Heart left ventricle (tissue), 16 donors: ENCODE measurements around the gene TP53. TPM values are rescaled to one million over a fixed set of nuclear protein-coding genes. Genes with fewer than 3 reads are reported as not detected.

ENCODE experiments used
- ATAC-seq, 4 donors: fragments of 200-7000 bp; cut with Tn5 transposase; one replicate each; pipeline ENCODE4 v1.9.1; 2020 to 2022; ENCODE audit warnings: moderate library complexity in 4 of 4, mild to moderate bottlenecking in 3 of 4, moderate number of reproducible peaks in 1 of 4
- DNase-seq, 5 donors: peaks; one replicate each; pipeline ENCODE4 v3.0.0-alpha.2; 2020
- H3K27ac ChIP-seq, 12 donors: fragments of 200-600 bp; sonication (generic) in 4 of 12; one replicate each; pipeline versions ENCODE4 v1.5.0 to v1.8.0; 2016 to 2022; ENCODE audit warnings: mild to moderate bottlenecking in 2 of 12
- H3K27me3 ChIP-seq, 9 donors: fragments of 200-600 bp; sonication (generic) in 2 of 9; one replicate each; pipeline versions ENCODE4 v1.5.1 to v1.8.0; 2016 to 2022; ENCODE audit warnings: mild to moderate bottlenecking in 3 of 9
- H3K36me3 ChIP-seq, 9 donors: fragments of 200-600 bp; sonication (generic) in 2 of 9; one replicate each; pipeline versions ENCODE4 v1.5.0 to v1.8.0; 2018 to 2022; ENCODE audit warnings: mild to moderate bottlenecking in 2 of 9
- H3K4me1 ChIP-seq, 12 donors: fragments of 200-600 bp; sonication (generic) in 4 of 12; one replicate each; pipeline versions ENCODE4 v1.5.0 to v1.8.0; 2016 to 2022; ENCODE audit warnings: mild to moderate bottlenecking in 3 of 12
- H3K4me3 ChIP-seq, 12 donors: fragments of 200-600 bp; sonication (generic) in 4 of 12; one replicate each; pipeline versions ENCODE4 v1.5.0 to v1.8.0; 2017 to 2022; ENCODE audit warnings: mild to moderate bottlenecking in 9 of 12, moderate library complexity in 4 of 12
- H3K9me3 ChIP-seq, 12 donors: fragments of 200-600 bp; sonication (generic) in 4 of 12; one replicate each; pipeline versions ENCODE4 v1.5.0 to v1.8.0; 2016 to 2022; ENCODE audit warnings: mild to moderate bottlenecking in 1 of 12
- CTCF ChIP-seq, 12 donors: fragments of 200-600 bp; sonication (generic) in 4 of 12; IDR thresholded peaks; one replicate each; pipeline versions ENCODE4 v1.5.0 to v1.8.0; 2018 to 2022; ENCODE audit warnings: antibody characterized with exemption in 12 of 12, mild to moderate bottlenecking in 5 of 12
- POLR2A ChIP-seq, 2 donors: fragments of 450-650 bp; IDR thresholded peaks; one replicate each; pipeline ENCODE4 v1.6.1; 2017; ENCODE audit warnings: antibody characterized with exemption in 2 of 2, mild to moderate bottlenecking in 2 of 2, moderate library complexity in 2 of 2
- WGBS, 4 donors: extraction: QIAGEN DNeasy Blood & Tissue Kit in 2 of 4; methylation state at CpG; one replicate each; pipeline versions ENCODE4 v1.1.5 to v1.1.7; 2013 to 2018; 5-methylcytosine and 5-hydroxymethylcytosine counted together
- intact Hi-C, 10 donors: fragments of 100-400 bp; cut with DNase I; formaldehyde crosslinking; loops; one replicate each; pipeline versions ENCODE4 v1.11.1 to v1.14.2; 2022
- polyA plus RNA-seq, 2 donors: library from polyadenylated mRNA; stranded (reverse); fragments of 200-250 nt; gene quantifications; one replicate each; pipeline ENCODE4 v1.2.3, GENCODE V29; 2013
- total RNA-seq, 9 donors: library from RNA; depleted of rRNA in 2 of 9; stranded (reverse); fragments of >200 nt in 2 of 9; fragmentation: NEBNext Ultra II Directional in 3 of 9; extraction: Animal tissue kit (Norgen Biotek cat#: 25700) in 3 of 9; gene quantifications; one replicate each; pipeline versions ENCODE4 v1.1.0 to v1.2.4, GENCODE V29; 2016 to 2023
- donor health status: ischemic (EF 13 %, LVEDD 7.1; RV severe dilation, severe dysfunction).
- donor health status: healthy with polysubstance abuse.
- donor health status: DM: no; HTN: yes; CAD: no.
- donor health status: DM: no; HTN: no; CAD: no.
- donor health status: ischemic (EF 25% LVEDD 6.9; RV normal size, moderate dysfunction).
- donor health status: ischemic (EF 25% LVEDD 5.7; RV mildly dilated, moderate dysfunction).
- donor health status: healthy.
- donor health status: DM: yes; HTN: yes; CAD: no.
- donor health status: ischemic (EF 35%, LVEDD 5.7; RV mildly dilated, moderate dysfunction).
- donor health status: nonischemic (EF 11% LVEDD 7.7; RV severe dilation, severe dysfunction).
- donor health status: DM: yes; HTN: yes; CAD: no.
- donor health status: PGD.
- donor health status: ischemic (EF 29% LVEDD 5.4; RV normal size, mild dysfunction).
- donor health status: nonischemic (EF 23%, LVEDD 6.1; RV moderate dilation, normal function).

Gene TP53
- total and polyA plus RNA-seq, 11 donors: 6.8 to 44.6 (median 12.5) TPM

GRCh38 chr17:7632492-7632894 is 54.8 kb downstream of the TP53 start:
- Histone ChIP-seq H3K4me1 (peaks cover 0 to 19% (median 4%) of the 10 kb centered on the region in 12 donors), H3K36me3 (no peaks in the 10 kb centered on the region), H3K27ac (no peak overlapping the region), H3K27me3 (no peaks in the 10 kb centered on the region), H3K4me3 (no peak overlapping the region), H3K9me3 (no peaks in the 10 kb centered on the region)
- 44 to 59% (median 50%) methylated on average over 6 of the region's 6 CpGs for WGBS, 4 donors
- DNase-seq: no peak
- peak in 1 of 4 donors; percentile 21 for ATAC-seq
- intact Hi-C loops: loop anchor here in 7 of 10 donors (2.0 to 5.0 kb wide), 3 partner anchors 54 to 56 kb away; partner anchors contain the start of genes WRAP53 (in 6 of the 7) and TP53 (in 5 of the 7)
- TF ChIP-seq POLR2A (IDR thresholded peaks at IDR 0.05): no peak
- TF ChIP-seq CTCF (IDR thresholded peaks at IDR 0.05): peak; percentile 19 to 57 (median 36)

- Histone ChIP-seq H3K9me3 (no peaks in the 10 kb centered on the region), H3K27me3 (no peaks in the 10 kb centered on the region), H3K4me1 (peaks cover 0 to 22% (median 8%) of the 10 kb centered on the region in 12 donors), H3K36me3 (no peaks in the 10 kb centered on the region), H3K4me3 (no peak overlapping the region), H3K27ac (no peak overlapping the region)
- DNase-seq (peak in 1 of 5 donors; percentile 39), ATAC-seq (no peak)
- TF ChIP-seq CTCF (IDR thresholded peaks at IDR 0.05) (no peak), POLR2A (IDR thresholded peaks at IDR 0.05) (no peak)
- whole genome bisulfite sequencing, 4 donors: 25 to 37% (median 29%) methylated on average over 8 to 11 of the region's 11 CpGs
- intact Hi-C loops: loop anchor here in 7 of 10 donors (2.0 to 5.0 kb wide), 3 partner anchors 55 to 57 kb away; partner anchors contain the start of genes WRAP53 (in 6 of the 7) and TP53 (in 5 of the 7)
These were observed 55.6 kb downstream of the TP53 start for GRCh38 chr17:7631398-7632380.

GRCh38 chr17:7629939-7630571 is 57.2 kb downstream of the TP53 start, which contains the start of gene SHBG:
TSS of gene SHBG (plus strand) at chr17:7630135. CDS start at chr17:7630173, 38 bp downstream.
- ATAC-seq: no peak
- WGBS, 4 donors: 75 to 89% (median 84%) methylated on average over 11 to 13 of the region's 13 CpGs
- Histone ChIP-seq H3K4me3 (no peak within 1 kb of the TSS), H3K36me3 (peaks cover 0 to 9% (median 5%) of the 10 kb centered on the region in 9 donors), H3K4me1 (peaks cover 0 to 26% (median 11%) of the 10 kb centered on the region in 12 donors), H3K27me3 (no peaks in the 10 kb centered on the region), H3K9me3 (no peaks in the 10 kb centered on the region), H3K27ac (no peak within 1 kb of the TSS)
- TF ChIP-seq POLR2A (IDR thresholded peaks at IDR 0.05) (no peak), CTCF (IDR thresholded peaks at IDR 0.05) (no peak)
- intact Hi-C loops: loop anchor here in 4 of 10 donors (5.0 kb wide), 1 partner anchor 57 kb away; the partner anchor contains the start of genes TP53 (in 4 of the 4) and WRAP53 (in 4 of the 4)
- no peak for DNase-seq
